Measurements from ENCODE around the gene CARD8.
"Not testable (repeated sequence)": the region's sequence is repeated elsewhere in the genome, so short reads cannot be mapped to it uniquely, and the experiment has no call there.

CARD8 gene

DNA sequence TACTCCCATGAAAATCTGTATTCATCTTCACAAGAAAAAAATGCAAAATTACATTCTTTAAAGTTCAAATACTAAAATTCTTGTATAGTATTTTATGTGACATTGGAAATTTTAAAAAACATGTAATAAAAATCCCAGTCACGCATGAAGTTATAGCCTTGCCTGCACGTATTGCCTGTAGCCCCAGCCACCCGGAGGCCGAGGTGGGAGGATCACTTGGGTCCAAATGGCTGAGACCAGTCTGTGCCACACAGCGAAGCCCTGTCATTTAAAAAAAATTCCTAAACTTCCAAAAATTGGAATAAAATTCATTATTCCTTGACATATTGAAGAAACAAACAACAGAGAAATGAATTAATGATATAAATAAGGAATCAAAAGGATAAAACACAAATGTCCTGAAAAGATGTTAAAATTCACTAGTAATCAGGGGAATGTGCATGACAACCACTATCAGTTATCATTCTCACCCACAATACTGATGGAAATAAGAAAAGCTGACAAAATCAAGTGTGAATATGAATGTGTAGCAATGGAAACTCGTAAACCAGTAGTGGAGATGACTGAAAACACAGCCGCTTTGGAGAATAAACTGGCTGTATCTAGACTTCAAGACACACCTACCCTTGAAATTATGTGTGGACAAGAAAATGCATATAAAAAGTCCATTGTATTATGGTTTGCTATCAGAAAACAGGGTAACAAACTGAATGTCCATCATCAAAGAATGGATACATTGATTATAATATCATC, 7.5 kb downstream of the CARD8 start:
- no peak for TF ChIP-seq PKNOX1 (IDR thresholded peaks at IDR 0.05)
- no peak for TF ChIP-seq LEF1 (IDR thresholded peaks at IDR 0.05; ENCODE audit: borderline replicate concordance)
- TF ChIP-seq FOXA1 (IDR thresholded peaks at IDR 0.05), result no peak
- TF ChIP-seq CTBP1 (IDR thresholded peaks at IDR 0.05; ENCODE audit: borderline replicate concordance), result no peak
- no peak for TF ChIP-seq SP1 (IDR thresholded peaks at IDR 0.05)
- TF ChIP-seq FOXM1 (IDR thresholded peaks at IDR 0.05; ENCODE audit: borderline replicate concordance), result no peak
- TF ChIP-seq ARNT (IDR thresholded peaks at IDR 0.05), result no peak
- no peak for TF ChIP-seq SUZ12 (IDR thresholded peaks at IDR 0.05)
- TF ChIP-seq FOXK2 (IDR thresholded peaks at IDR 0.05), result no peak
- no peak for TF ChIP-seq TARDBP (IDR thresholded peaks at IDR 0.05)
- no peak for TF ChIP-seq HDGF (IDR thresholded peaks at IDR 0.05; ENCODE audit: borderline replicate concordance)
- no peak for TF ChIP-seq L3MBTL2 (conservative IDR thresholded peaks at IDR 0.05)
- no peak for TF ChIP-seq BHLHE40 (IDR thresholded peaks at IDR 0.05; ENCODE audit: borderline replicate concordance)
- CTCF ChIA-PET, result no interaction called here
- POLR2A ChIA-PET, result no interaction called here
- DNase-seq (ENCODE audit: extremely low spot score), result no peak

DNA sequence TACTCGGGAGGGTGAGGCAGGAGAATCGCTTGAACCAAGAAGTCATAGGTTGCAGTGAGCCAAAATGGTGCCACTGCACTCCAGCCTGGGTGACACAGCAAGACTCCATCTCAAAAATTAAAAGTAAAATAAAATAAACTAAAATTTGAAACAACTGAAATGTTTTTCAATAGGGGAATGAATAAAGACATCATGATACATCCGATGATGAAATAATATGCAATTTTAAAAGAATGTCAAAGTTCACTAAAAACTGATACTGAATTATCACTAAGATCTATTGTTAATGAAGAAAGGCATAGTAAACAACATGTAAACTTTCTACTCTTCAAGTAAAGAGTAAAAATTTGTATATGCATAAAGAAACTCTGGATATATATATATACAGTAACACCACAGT, 8.5 kb downstream of the CARD8 start:
- ChIA-PET CTCF (no interaction called here), POLR2A (no interaction called here)
- no peak for DNase-seq (ENCODE audit: extremely low spot score)
- TF ChIP-seq NFRKB (IDR thresholded peaks at IDR 0.05) (no peak), ELF4 (IDR thresholded peaks at IDR 0.05) (no peak), PKNOX1 (IDR thresholded peaks at IDR 0.05) (no peak), ARNT (IDR thresholded peaks at IDR 0.05) (no peak), HDGF (IDR thresholded peaks at IDR 0.05; ENCODE audit: borderline replicate concordance) (no peak), CTBP1 (IDR thresholded peaks at IDR 0.05; ENCODE audit: borderline replicate concordance) (no peak), SUZ12 (IDR thresholded peaks at IDR 0.05) (no peak), BHLHE40 (IDR thresholded peaks at IDR 0.05; ENCODE audit: borderline replicate concordance) (no peak), TARDBP (IDR thresholded peaks at IDR 0.05) (no peak), FOXM1 (IDR thresholded peaks at IDR 0.05; ENCODE audit: borderline replicate concordance) (no peak), ZNF384 (IDR thresholded peaks at IDR 0.05) (no peak), L3MBTL2 (conservative IDR thresholded peaks at IDR 0.05) (no peak), LEF1 (IDR thresholded peaks at IDR 0.05; ENCODE audit: borderline replicate concordance) (no peak), FOXA1 (IDR thresholded peaks at IDR 0.05) (no peak), SP1 (IDR thresholded peaks at IDR 0.05) (no peak), FOXK2 (IDR thresholded peaks at IDR 0.05) (no peak)

GRCh38 chr19:48246101-48246500, 9.6 kb downstream of the CARD8 start:
- TF ChIP-seq HDGF (IDR thresholded peaks at IDR 0.05; ENCODE audit: borderline replicate concordance) (no peak), NFRKB (IDR thresholded peaks at IDR 0.05) (no peak), TARDBP (IDR thresholded peaks at IDR 0.05) (no peak), BHLHE40 (IDR thresholded peaks at IDR 0.05; ENCODE audit: borderline replicate concordance) (no peak), SUZ12 (IDR thresholded peaks at IDR 0.05) (no peak), ARNT (IDR thresholded peaks at IDR 0.05) (no peak), L3MBTL2 (conservative IDR thresholded peaks at IDR 0.05) (no peak), ELF4 (IDR thresholded peaks at IDR 0.05) (no peak), FOXK2 (IDR thresholded peaks at IDR 0.05) (no peak), CTBP1 (IDR thresholded peaks at IDR 0.05; ENCODE audit: borderline replicate concordance) (no peak), FOXM1 (IDR thresholded peaks at IDR 0.05; ENCODE audit: borderline replicate concordance) (no peak), ZNF384 (IDR thresholded peaks at IDR 0.05) (no peak), PKNOX1 (IDR thresholded peaks at IDR 0.05) (no peak), LEF1 (IDR thresholded peaks at IDR 0.05; ENCODE audit: borderline replicate concordance) (no peak), FOXA1 (IDR thresholded peaks at IDR 0.05) (no peak), SP1 (IDR thresholded peaks at IDR 0.05) (no peak)
- ChIA-PET CTCF (interaction anchor here (0.6 kb wide), 1 partner anchor 22 kb away, joined by 4 read pairs; no protein-coding TSS in a partner anchor), POLR2A (no interaction called here)
- DNase-seq (ENCODE audit: extremely low spot score), result no peak

DNA sequence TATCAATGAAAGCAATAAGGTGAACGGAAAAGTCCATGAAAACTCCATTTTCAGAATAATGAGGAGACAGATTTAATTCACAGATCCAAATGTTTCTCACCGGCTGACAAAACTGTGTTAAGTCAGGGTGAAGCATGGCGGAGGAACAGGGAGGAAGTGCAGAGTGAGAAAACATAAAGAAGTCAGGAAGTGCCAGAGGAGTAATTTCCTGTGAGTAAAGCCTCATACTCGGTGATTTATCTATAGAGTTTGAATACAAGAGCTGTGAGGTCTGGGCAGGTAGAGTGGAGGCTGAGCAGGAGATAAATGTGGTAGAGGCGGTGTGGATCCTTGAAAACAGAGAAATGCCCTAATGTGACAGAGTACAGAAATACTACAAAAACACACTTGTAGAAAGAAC, 11.4 kb downstream of the CARD8 start:
- no peak for TF ChIP-seq FOXK2 (IDR thresholded peaks at IDR 0.05)
- TF ChIP-seq SUZ12 (IDR thresholded peaks at IDR 0.05), result no peak
- no peak for TF ChIP-seq ZNF384 (IDR thresholded peaks at IDR 0.05)
- ChIA-PET CTCF (interaction anchor here (0.7 to 1.3 kb wide), 2 partner anchors 10 to 104 kb away, joined by 3 to 5 read pairs; no protein-coding TSS in a partner anchor), POLR2A (no interaction called here)
- no peak for DNase-seq (ENCODE audit: extremely low spot score)

GRCh38 chr19:48241771-48242170, 13.9 kb downstream of the CARD8 start:
- POLR2A ChIA-PET; DNase-seq (ENCODE audit: extremely low spot score); CTCF ChIA-PET: not testable (repeated sequence)

DNA sequence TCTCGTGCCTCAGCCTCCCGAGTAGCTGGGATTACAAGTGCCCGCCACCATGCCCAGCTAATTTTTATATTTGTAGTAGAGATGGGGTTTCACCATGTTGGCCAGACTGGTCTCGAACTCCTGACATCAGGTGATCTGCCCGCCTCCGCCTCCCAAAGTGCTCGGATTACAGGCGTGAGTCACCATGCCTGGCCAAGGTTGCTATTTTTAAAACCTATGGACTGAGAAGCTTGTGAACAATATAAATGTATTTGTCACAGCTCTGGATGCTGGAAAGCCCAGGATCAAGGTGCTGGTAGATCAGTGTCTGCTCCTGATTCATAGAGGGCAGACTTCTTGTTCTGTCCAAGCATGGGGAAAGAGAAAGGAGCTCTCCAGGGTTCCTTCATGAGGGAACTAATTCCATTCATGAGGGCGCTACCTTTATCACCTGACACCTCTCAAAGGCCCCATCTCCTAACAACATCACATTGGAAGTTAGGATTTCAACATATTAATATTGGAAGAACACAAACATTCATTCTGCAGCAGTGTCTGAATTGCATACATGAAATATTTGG, 16.1 kb downstream of the CARD8 start:
- TF ChIP-seq L3MBTL2 (conservative IDR thresholded peaks at IDR 0.05) (no peak), PKNOX1 (IDR thresholded peaks at IDR 0.05) (no peak)
- ChIA-PET POLR2A (no interaction called here), CTCF (no interaction called here)
- DNase-seq (ENCODE audit: extremely low spot score), result no peak

Measured in HEK293T (cell line).